ENCODE data around the gene MLXIP. TPM values are rescaled to one million over a fixed set of nuclear protein-coding genes. Genes with fewer than 3 reads are reported as not detected.
A peak's percentile ranks its signal among the peaks of the same experiment; 100 is the strongest.

Gene MLXIP
- total and polyA plus RNA-seq, 2 of the 8 experiments (the other 6 are each of a cell fraction or from before 2014, with no cell fraction given): 5.5 to 40.5 TPM

GRCh38 chr12:122125452-122126341 lies 47.1 kb downstream of the MLXIP start:
- CTCF ChIA-PET (ENCODE audit: partially characterized antibody): interaction anchor here (0.7 to 18.2 kb wide), 13 partner anchors 9 to 331 kb away, joined by 3 to 379 read pairs (median 4); partner anchors contain the start of gene MLXIP
- no peak overlapping the region for H2BK120ac ChIP-seq (replicated peaks; ENCODE audit: low read depth, low read length)
- TF ChIP-seq KDM5A (IDR thresholded peaks at IDR 0.05; ENCODE audit: low read length) (no peak), BACH1 (IDR thresholded peaks at IDR 0.05; ENCODE audit: low read length) (no peak), SP2 (IDR thresholded peaks at IDR 0.05; ENCODE audit: low read length) (no peak), BCL11A (IDR thresholded peaks at IDR 0.05; ENCODE audit: low read depth in 2 of 2, low read length in 2 of 2) (no peak), JUND (IDR thresholded peaks at IDR 0.05; ENCODE audit: low read length) (no peak), TCF12 (IDR thresholded peaks at IDR 0.05; ENCODE audit: low read depth, low read length) (no peak), HDAC6 (IDR thresholded peaks at IDR 0.05; ENCODE audit: low read depth, low read length) (no peak), TBP (IDR thresholded peaks at IDR 0.05; ENCODE audit: low read depth, low read length) (no peak), ATF2 (IDR thresholded peaks at IDR 0.05; ENCODE audit: low read length) (no peak), RNF2 (IDR thresholded peaks at IDR 0.05; ENCODE audit: borderline replicate concordance, low read depth, low read length, missing control alignments, poor library complexity, severe bottlenecking) (no peak)

More at GRCh38 chr12:122125452-122126341, 47.1 kb downstream of the MLXIP start:
- H4K91ac ChIP-seq (replicated peaks; ENCODE audit: insufficient read length, low read length): no peak overlapping the region
- H3K4ac ChIP-seq (replicated peaks; ENCODE audit: insufficient read length, low read depth, low read length): peak overlapping the region; percentile 53
- no peak overlapping the region for H3K27ac ChIP-seq (ENCODE audit: low read depth, low read length)
- no peak overlapping the region for H2AK5ac ChIP-seq (ENCODE audit: low read depth, low read length)
- no peak overlapping the region for H3K4me2 ChIP-seq (ENCODE audit: insufficient read depth in 1 of 2, low read depth in 2 of 2, low read length in 2 of 2)
- peak overlapping the region; percentile 75 for H2BK5ac ChIP-seq (ENCODE audit: low read depth, low read length)
- no peak for FAIRE-seq
- no peak for DNase-seq (ENCODE audit: low read depth in 1 of 2, low spot score in 2 of 2)
- peaks cover 0 to 11% (median 2%) of the 10 kb centered on the region in 4 experiments; a peak in 4 of 8 replicates for H3K36me3 ChIP-seq (ENCODE audit: control insufficient read depth in 2 of 4, insufficient read depth in 4 of 4, low read length in 3 of 4)
- H3K23ac ChIP-seq (ENCODE audit: insufficient read length): no peak overlapping the region
- no peak overlapping the region for H2BK20ac ChIP-seq (ENCODE audit: low read length)
- H3K18ac ChIP-seq (ENCODE audit: extremely low read depth, low read length): no peak overlapping the region
- no peaks in the 10 kb centered on the region for H3K27me3 ChIP-seq (replicated peaks in 1 of 4; ENCODE audit: control insufficient read depth in 3 of 4, extremely low read depth in 1 of 4, insufficient read depth in 3 of 4, low read length in 3 of 4)
- H3K4me1 ChIP-seq (replicated peaks in 1 of 4; ENCODE audit: control insufficient read depth in 3 of 4, insufficient read depth in 4 of 4, low read length in 3 of 4): peaks cover 0 to 6% (median 3%) of the 10 kb centered on the region in 4 experiments; a peak in 4 of 7 replicates
- H4K20me1 ChIP-seq (replicated peaks in 1 of 2; ENCODE audit: control insufficient read depth in 1 of 2, insufficient read depth in 2 of 2, low read length in 2 of 2): peaks cover 2 to 7% of the 10 kb centered on the region in 2 experiments
- no peaks in the 10 kb centered on the region for H3K23me2 ChIP-seq (ENCODE audit: low read depth, low read length)
- H2AFZ ChIP-seq (ENCODE audit: low read length): no peak overlapping the region
- no peaks in the 10 kb centered on the region for H3K9me3 ChIP-seq (ENCODE audit: insufficient read depth in 2 of 2, low read depth in 1 of 2, low read length in 1 of 2)
- no peaks in the 10 kb centered on the region; a peak in 2 of 4 replicates for H3K79me2 ChIP-seq (ENCODE audit: control insufficient read depth in 1 of 2, insufficient read depth in 2 of 2, low read length in 2 of 2)
- H4K8ac ChIP-seq (ENCODE audit: extremely low read depth, insufficient read depth, low read length): peak overlapping the region; percentile 88; the same call in 1 of the 2 replicates
- H3K9ac ChIP-seq (replicated peaks in 1 of 4; ENCODE audit: extremely low read depth in 1 of 4, low read depth in 3 of 4, low read length in 3 of 4): no peak overlapping the region; a peak in 1 of 7 replicates
- peaks cover 2% of the 10 kb centered on the region; the same call in 1 of the 2 replicates for H3K79me1 ChIP-seq (ENCODE audit: low read depth, low read length)
- no peak overlapping the region for H4K5ac ChIP-seq (ENCODE audit: insufficient read length, low read depth, low read length)
- H3K4me3 ChIP-seq (ENCODE audit: extremely low read depth in 1 of 4, insufficient read depth in 2 of 4, low read depth in 3 of 4, low read length in 4 of 4): no peak overlapping the region
- POLR2A ChIA-PET (ENCODE audit: partially characterized antibody): interaction anchor here (0.6 to 1.1 kb wide), 2 partner anchors 48 to 98 kb away, joined by 3 read pairs; no protein-coding TSS in a partner anchor
- H3K56ac ChIP-seq (replicated peaks; ENCODE audit: insufficient read length, low read depth, low read length): no peak overlapping the region
- 89% methylated on average over 13 of the region's 13 CpGs; no CpG with 5 or more reads in 1 of the 2 experiments for WGBS, 2 experiments (ENCODE audit: extremely low coverage in 1 of 2, insufficient coverage in 1 of 2, insufficient read length in 1 of 2, insufficient replicate concordance in 2 of 2, low coverage in 1 of 2, low lambda C conversion rate in 2 of 2, missing lambda C conversion rate in 1 of 2)
- no peak overlapping the region for H2BK15ac ChIP-seq (ENCODE audit: low read length)
- no peak overlapping the region for H2BK12ac ChIP-seq (ENCODE audit: low read depth, low read length)
- H3K14ac ChIP-seq (ENCODE audit: insufficient read length): no peak overlapping the region
